Measurements from ENCODE around the gene RNF20.

The RNF20 gene

DNA sequence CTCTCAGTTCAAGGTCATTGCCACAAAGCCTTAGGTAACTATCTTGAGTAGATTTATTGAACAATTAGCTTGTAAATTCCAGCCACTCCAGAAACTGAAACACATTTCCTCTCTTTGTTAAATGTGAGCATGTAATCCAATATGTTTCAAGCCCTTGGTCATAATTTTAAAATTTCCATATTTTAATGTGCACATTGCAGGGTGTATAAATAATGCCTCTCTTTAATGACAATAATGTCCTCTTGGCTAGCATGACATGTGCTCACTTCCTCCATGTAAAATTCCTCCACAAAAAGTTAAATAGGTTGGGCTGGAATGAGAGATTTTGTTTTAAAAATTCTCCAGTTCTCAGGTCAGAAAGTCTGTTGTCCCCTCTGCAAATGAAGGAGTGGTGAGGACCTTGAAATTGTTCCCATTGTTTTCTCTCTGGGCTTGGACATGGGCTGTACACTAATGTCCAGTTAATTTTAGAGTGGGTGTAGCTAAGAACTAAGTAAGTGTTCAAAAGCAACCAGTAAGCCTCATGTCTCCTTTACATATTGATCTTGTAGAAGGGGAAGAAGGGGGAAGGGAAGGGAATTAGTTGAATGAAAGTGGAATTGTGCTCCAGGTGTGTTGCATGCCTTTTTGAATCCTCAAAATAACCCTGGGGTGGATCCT, 58.3 kb downstream of the RNF20 start:
- Histone ChIP-seq H3K79me1 (replicated peaks; ENCODE audit: low read length, poor library complexity, severe bottlenecking) (no peaks in the 10 kb centered on the region), H3K4me1 (ENCODE audit: control insufficient read depth, insufficient read depth, low read depth, low read length) (no peaks in the 10 kb centered on the region), H2AK5ac (ENCODE audit: low read length, severe bottlenecking) (no peak overlapping the region), H3K23ac (ENCODE audit: low read length in 2 of 2) (no peak overlapping the region), H2BK120ac (ENCODE audit: low read depth, low read length) (no peak overlapping the region), H3K9ac (ENCODE audit: low read length) (no peak overlapping the region), H3K36me3 (ENCODE audit: control insufficient read depth in 1 of 2, insufficient read depth in 2 of 2, low read depth in 1 of 2, low read length in 2 of 2) (no peaks in the 10 kb centered on the region), H3K4ac (ENCODE audit: low read depth in 1 of 2, low read length in 2 of 2) (no peak overlapping the region), H3K18ac (ENCODE audit: low read depth in 1 of 2, low read length in 2 of 2) (no peak overlapping the region), H2AFZ (ENCODE audit: low read depth, low read length) (no peak overlapping the region), H4K8ac (ENCODE audit: low read length) (no peak overlapping the region), H2BK15ac (ENCODE audit: low read depth, poor library complexity, severe bottlenecking) (no peak overlapping the region), H2BK5ac (ENCODE audit: low read depth, low read length, poor library complexity, severe bottlenecking) (no peak overlapping the region), H3K27ac (ENCODE audit: low read length, poor library complexity, severe bottlenecking) (no peak overlapping the region), H3K9me3 (ENCODE audit: control insufficient read depth, low read length) (no peaks in the 10 kb centered on the region), H4K91ac (ENCODE audit: low read length) (no peak overlapping the region), H3K4me2 (ENCODE audit: low read length, poor library complexity, severe bottlenecking) (no peak overlapping the region), H3K14ac (ENCODE audit: low read length in 2 of 2) (no peak overlapping the region), H3K27me3 (ENCODE audit: control insufficient read depth in 1 of 2, insufficient read depth in 1 of 2, low read length in 2 of 2) (peaks cover 3 to 24% of the 10 kb centered on the region in 2 experiments), H3K4me3 (ENCODE audit: insufficient read depth in 1 of 2, low read depth in 1 of 2, low read length in 2 of 2) (no peak overlapping the region), H2BK12ac (ENCODE audit: low read length in 2 of 2) (no peak overlapping the region)
- no peak for DNase-seq

DNA sequence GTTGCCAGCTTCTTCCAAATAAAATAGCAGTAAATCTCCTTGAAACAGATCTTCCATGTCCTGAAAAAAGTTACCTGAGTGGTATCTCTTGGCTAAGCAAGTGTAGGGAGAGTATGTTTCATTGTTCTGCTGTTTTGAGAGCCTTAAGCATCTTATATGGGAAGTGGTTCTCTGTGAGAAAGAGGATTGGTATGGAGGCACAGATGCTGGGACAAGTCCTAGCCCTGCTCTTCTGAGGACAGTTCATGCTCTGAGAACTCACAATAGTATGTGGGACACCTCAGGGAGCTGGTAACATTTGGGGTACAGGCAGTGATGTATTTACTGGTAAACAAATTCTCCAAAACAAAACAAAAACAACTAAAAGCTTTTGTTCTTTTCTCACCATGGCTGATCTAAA, 59.1 kb downstream of the RNF20 start:
- DNase-seq, result no peak
- Histone ChIP-seq H3K27ac (ENCODE audit: low read length, poor library complexity, severe bottlenecking) (no peak overlapping the region), H2AFZ (ENCODE audit: low read depth, low read length) (no peak overlapping the region), H4K8ac (ENCODE audit: low read length) (no peak overlapping the region), H2BK5ac (ENCODE audit: low read depth, low read length, poor library complexity, severe bottlenecking) (no peak overlapping the region), H3K4me3 (ENCODE audit: insufficient read depth in 1 of 2, low read depth in 1 of 2, low read length in 2 of 2) (no peak overlapping the region), H3K14ac (ENCODE audit: low read length in 2 of 2) (no peak overlapping the region), H2BK12ac (ENCODE audit: low read length in 2 of 2) (no peak overlapping the region), H3K4ac (ENCODE audit: low read depth in 1 of 2, low read length in 2 of 2) (no peak overlapping the region), H3K9ac (ENCODE audit: low read length) (no peak overlapping the region), H2BK15ac (ENCODE audit: low read depth, poor library complexity, severe bottlenecking) (no peak overlapping the region), H4K91ac (ENCODE audit: low read length) (no peak overlapping the region), H3K4me2 (ENCODE audit: low read length, poor library complexity, severe bottlenecking) (no peak overlapping the region), H3K18ac (ENCODE audit: low read depth in 1 of 2, low read length in 2 of 2) (no peak overlapping the region), H3K36me3 (ENCODE audit: control insufficient read depth in 1 of 2, insufficient read depth in 2 of 2, low read depth in 1 of 2, low read length in 2 of 2) (no peaks in the 10 kb centered on the region), H3K4me1 (ENCODE audit: control insufficient read depth, insufficient read depth, low read depth, low read length) (no peaks in the 10 kb centered on the region), H2BK120ac (ENCODE audit: low read depth, low read length) (no peak overlapping the region), H3K23ac (ENCODE audit: low read length in 2 of 2) (no peak overlapping the region), H3K9me3 (ENCODE audit: control insufficient read depth, low read length) (no peaks in the 10 kb centered on the region), H3K79me1 (replicated peaks; ENCODE audit: low read length, poor library complexity, severe bottlenecking) (no peaks in the 10 kb centered on the region), H2AK5ac (ENCODE audit: low read length, severe bottlenecking) (no peak overlapping the region), H3K27me3 (ENCODE audit: control insufficient read depth in 1 of 2, insufficient read depth in 1 of 2, low read length in 2 of 2) (peaks cover 3 to 24% of the 10 kb centered on the region in 2 experiments)

DNA sequence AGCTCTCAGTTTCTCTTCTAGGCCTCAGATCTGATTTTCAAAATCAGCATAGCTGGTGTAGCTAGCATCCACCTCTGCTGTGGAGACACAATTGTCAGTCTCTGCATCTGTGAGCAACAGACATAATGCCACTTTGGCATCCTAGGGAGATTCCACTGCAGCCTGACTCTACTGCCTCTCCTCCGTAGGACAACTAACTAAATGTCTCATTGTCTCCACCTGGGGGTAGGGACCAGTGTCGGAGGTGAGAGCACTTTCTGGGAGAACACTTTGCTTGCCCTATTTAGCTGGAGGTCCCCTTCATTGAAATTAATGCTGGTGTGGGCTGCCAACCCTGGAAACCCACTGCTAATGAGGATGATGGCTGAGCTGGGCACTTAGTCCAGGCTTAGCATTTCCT, 59.7 kb downstream of the RNF20 start:
- no peak overlapping the region for H3K4ac ChIP-seq (ENCODE audit: low read depth in 1 of 2, low read length in 2 of 2)
- peaks cover 3 to 24% of the 10 kb centered on the region in 2 experiments for H3K27me3 ChIP-seq (ENCODE audit: control insufficient read depth in 1 of 2, insufficient read depth in 1 of 2, low read length in 2 of 2)

DNA sequence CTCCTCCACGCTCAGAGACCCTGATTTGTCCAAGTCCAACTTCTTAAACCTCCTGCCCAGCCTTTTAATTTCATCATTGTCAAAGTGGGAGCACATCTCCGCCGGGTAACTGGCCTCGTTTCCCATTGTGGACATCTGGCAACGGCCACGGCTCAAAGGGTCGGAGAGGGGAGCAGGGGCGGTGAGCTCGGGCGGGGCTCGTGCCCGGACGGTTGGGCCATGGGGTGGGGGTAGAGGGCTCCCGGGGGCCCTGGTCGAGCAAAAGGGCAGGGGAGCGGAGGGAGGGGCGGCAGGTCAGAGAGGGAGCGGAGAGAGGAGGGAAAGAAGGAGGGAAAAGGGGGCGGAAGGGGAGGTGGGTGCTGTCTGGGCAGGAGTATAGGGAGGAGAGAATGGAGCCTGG, 61.1 kb downstream of the RNF20 start, which contains the start of gene PPP3R2:
Gene PPP3R2, minus strand, starts transcription at position 174 of the 400 bp plus-strand sequence. Its CDS starts 48 bp downstream, at position 126.
- WGBS, result 81% methylated on average over 15 of the region's 19 CpGs

More for the DNA sequence above, 59.7 kb downstream of the RNF20 start:
- no peak overlapping the region for H3K9ac ChIP-seq (ENCODE audit: low read length)
- no peaks in the 10 kb centered on the region for H3K9me3 ChIP-seq (ENCODE audit: control insufficient read depth, low read length)
- H3K23ac ChIP-seq (ENCODE audit: low read length in 2 of 2), result no peak overlapping the region
- H3K27ac ChIP-seq (ENCODE audit: low read length, poor library complexity, severe bottlenecking), result no peak overlapping the region
- no peak overlapping the region for H4K8ac ChIP-seq (ENCODE audit: low read length)
- H3K4me1 ChIP-seq (ENCODE audit: control insufficient read depth, insufficient read depth, low read depth, low read length), result no peaks in the 10 kb centered on the region
- no peak for DNase-seq
- H2BK120ac ChIP-seq (ENCODE audit: low read depth, low read length), result no peak overlapping the region
- H2BK12ac ChIP-seq (ENCODE audit: low read length in 2 of 2), result no peak overlapping the region
- H3K4me3 ChIP-seq (ENCODE audit: insufficient read depth in 1 of 2, low read depth in 1 of 2, low read length in 2 of 2), result no peak overlapping the region
- no peak overlapping the region for H2BK5ac ChIP-seq (ENCODE audit: low read depth, low read length, poor library complexity, severe bottlenecking)
- no peak overlapping the region for H3K18ac ChIP-seq (ENCODE audit: low read depth in 1 of 2, low read length in 2 of 2)
- H3K4me2 ChIP-seq (ENCODE audit: low read length, poor library complexity, severe bottlenecking), result no peak overlapping the region
- H2AFZ ChIP-seq (ENCODE audit: low read depth, low read length), result no peak overlapping the region
- WGBS, result 87% methylated on average over 1 of the region's 2 CpGs
- no peak overlapping the region for H2AK5ac ChIP-seq (ENCODE audit: low read length, severe bottlenecking)
- H2BK15ac ChIP-seq (ENCODE audit: low read depth, poor library complexity, severe bottlenecking), result no peak overlapping the region
- no peaks in the 10 kb centered on the region for H3K36me3 ChIP-seq (ENCODE audit: control insufficient read depth in 1 of 2, insufficient read depth in 2 of 2, low read depth in 1 of 2, low read length in 2 of 2)
- H3K14ac ChIP-seq (ENCODE audit: low read length in 2 of 2), result no peak overlapping the region
- no peaks in the 10 kb centered on the region for H3K79me1 ChIP-seq (replicated peaks; ENCODE audit: low read length, poor library complexity, severe bottlenecking)
- no peak overlapping the region for H4K91ac ChIP-seq (ENCODE audit: low read length)

More for the DNA sequence above, 61.1 kb downstream of the RNF20 start, which contains the start of gene PPP3R2:
- no peak within 1 kb of the TSS for H2BK120ac ChIP-seq (ENCODE audit: low read depth, low read length)
- H3K27ac ChIP-seq (ENCODE audit: low read length, poor library complexity, severe bottlenecking), result no peak within 1 kb of the TSS
- no peak within 1 kb of the TSS for H4K91ac ChIP-seq (ENCODE audit: low read length)
- H3K23ac ChIP-seq (ENCODE audit: low read length in 2 of 2), result no peak within 1 kb of the TSS
- no peak within 1 kb of the TSS for H3K4me3 ChIP-seq (ENCODE audit: insufficient read depth in 1 of 2, low read depth in 1 of 2, low read length in 2 of 2)
- no peak within 1 kb of the TSS for H3K14ac ChIP-seq (ENCODE audit: low read length in 2 of 2)
- H3K4me2 ChIP-seq (ENCODE audit: low read length, poor library complexity, severe bottlenecking), result no peak within 1 kb of the TSS
- H2BK15ac ChIP-seq (ENCODE audit: low read depth, poor library complexity, severe bottlenecking), result no peak within 1 kb of the TSS
- no peak within 1 kb of the TSS for H2AFZ ChIP-seq (ENCODE audit: low read depth, low read length)
- no peaks in the 10 kb centered on the region for H3K9me3 ChIP-seq (ENCODE audit: control insufficient read depth, low read length)
- H3K79me1 ChIP-seq (replicated peaks; ENCODE audit: low read length, poor library complexity, severe bottlenecking), result no peaks in the 10 kb centered on the region
- no peak within 1 kb of the TSS for H3K4ac ChIP-seq (ENCODE audit: low read depth in 1 of 2, low read length in 2 of 2)
- H2AK5ac ChIP-seq (ENCODE audit: low read length, severe bottlenecking), result no peak within 1 kb of the TSS
- H4K8ac ChIP-seq (ENCODE audit: low read length), result no peak within 1 kb of the TSS
- DNase-seq, result no peak
- H3K27me3 ChIP-seq (ENCODE audit: control insufficient read depth in 1 of 2, insufficient read depth in 1 of 2, low read length in 2 of 2), result peaks cover 8 to 38% of the 10 kb centered on the region in 2 experiments
- H3K18ac ChIP-seq (ENCODE audit: low read depth in 1 of 2, low read length in 2 of 2), result no peak within 1 kb of the TSS
- H3K36me3 ChIP-seq (ENCODE audit: control insufficient read depth in 1 of 2, insufficient read depth in 2 of 2, low read depth in 1 of 2, low read length in 2 of 2), result no peaks in the 10 kb centered on the region
- H2BK12ac ChIP-seq (ENCODE audit: low read length in 2 of 2), result no peak within 1 kb of the TSS
- H3K4me1 ChIP-seq (ENCODE audit: control insufficient read depth, insufficient read depth, low read depth, low read length), result no peaks in the 10 kb centered on the region
- no peak within 1 kb of the TSS for H2BK5ac ChIP-seq (ENCODE audit: low read depth, low read length, poor library complexity, severe bottlenecking)
- no peak within 1 kb of the TSS for H3K9ac ChIP-seq (ENCODE audit: low read length)

All from mesenchymal stem cell (in vitro differentiated cells and primary cell).